Measurements from ENCODE around the gene OR10AD1. TPM values are rescaled to one million over a fixed set of nuclear protein-coding genes. Genes with fewer than 3 reads are reported as not detected.

OR10AD1 gene
- total RNA-seq, 4 donors from 2014 or later: not detected

- DNase-seq (ENCODE audit: low spot score) (no peak), ATAC-seq (ENCODE audit: low FRiP score) (no peak)
- TF ChIP-seq CTCF (IDR thresholded peaks at IDR 0.05): no peak
Measured at GRCh38 chr12:48199774-48200221, 3.3 kb downstream of the OR10AD1 start.

DNA sequence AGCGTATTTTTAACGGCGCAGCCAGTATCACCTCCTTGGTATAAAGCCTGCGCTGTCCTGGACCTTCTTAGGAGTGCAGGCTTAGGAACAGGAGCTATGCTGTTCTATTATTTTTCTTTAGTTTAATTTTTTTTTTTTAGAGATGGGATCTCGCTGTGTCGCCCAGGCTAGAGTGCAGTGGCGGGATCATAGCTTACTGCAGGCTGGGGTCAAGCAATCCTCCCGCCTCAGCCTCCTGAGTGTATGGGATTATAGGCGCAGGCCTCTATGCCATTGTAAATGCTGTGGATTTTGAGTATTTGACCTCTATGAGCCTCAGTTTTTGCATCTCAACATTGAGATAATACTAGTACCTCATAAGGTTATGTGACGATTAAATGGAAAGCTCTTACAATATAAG is 4.1 kb downstream of the OR10AD1 start:
- DNase-seq (ENCODE audit: low spot score): no peak
- TF ChIP-seq CTCF (IDR thresholded peaks at IDR 0.05): no peak
- ATAC-seq (ENCODE audit: low FRiP score): no peak

DNA sequence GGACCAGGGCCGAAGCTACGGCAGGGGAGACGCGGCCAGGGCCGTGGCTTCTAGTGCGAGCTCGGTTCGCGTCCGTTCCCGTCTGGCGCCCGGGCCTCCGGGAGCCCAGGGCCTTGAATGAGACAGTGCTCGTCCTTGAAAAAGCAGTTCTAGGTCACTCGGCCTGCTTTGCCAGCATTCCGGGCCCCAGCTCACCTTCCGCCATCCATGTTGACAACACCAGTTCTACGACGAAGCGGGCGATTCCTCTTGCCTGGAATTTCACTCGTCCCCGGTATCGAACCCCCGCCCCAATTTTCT is 4.5 kb downstream of the OR10AD1 start:
- no peak for TF ChIP-seq CTCF (IDR thresholded peaks at IDR 0.05)
- ATAC-seq (ENCODE audit: low FRiP score) (no peak), DNase-seq (ENCODE audit: low spot score) (no peak)

DNA sequence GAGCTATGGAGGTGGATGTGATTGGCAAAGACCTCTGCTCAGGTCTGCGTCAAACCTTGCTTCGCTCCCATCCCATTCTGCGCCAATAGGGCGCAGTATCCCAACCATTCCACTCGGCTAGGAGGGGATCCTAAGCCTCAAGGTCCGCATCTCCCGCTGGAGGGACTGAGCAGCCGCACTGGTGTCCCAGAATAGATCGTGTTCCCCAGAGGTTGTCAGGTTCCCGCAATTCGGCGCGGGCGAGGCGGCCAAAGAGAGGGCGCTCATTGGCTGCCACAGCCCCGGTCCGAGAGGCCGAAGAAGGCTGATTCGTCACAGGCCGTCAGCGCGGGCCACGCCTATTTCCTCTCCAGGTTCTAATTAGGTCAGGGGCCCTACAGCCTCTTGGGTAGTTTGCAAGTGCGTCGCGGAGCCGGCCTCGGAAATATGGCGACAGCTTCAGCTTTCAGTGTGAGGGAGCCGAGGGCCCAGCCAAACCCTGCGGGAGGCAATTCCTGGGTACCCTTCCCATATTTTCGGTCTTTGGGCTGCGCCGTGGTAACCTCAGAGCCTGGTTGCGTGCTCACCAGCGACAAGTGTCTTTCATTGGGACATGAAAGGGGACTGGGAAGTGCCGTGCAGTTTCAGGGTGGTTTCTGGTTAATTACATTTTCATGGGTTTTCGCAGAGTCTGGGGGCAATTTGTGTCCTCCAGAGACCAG is 5.0 kb downstream of the OR10AD1 start:
- no peak for TF ChIP-seq CTCF (IDR thresholded peaks at IDR 0.05)
- peak; percentile 96 for ATAC-seq (ENCODE audit: low FRiP score)
- peak; percentile 88 for DNase-seq (ENCODE audit: low spot score)

DNA sequence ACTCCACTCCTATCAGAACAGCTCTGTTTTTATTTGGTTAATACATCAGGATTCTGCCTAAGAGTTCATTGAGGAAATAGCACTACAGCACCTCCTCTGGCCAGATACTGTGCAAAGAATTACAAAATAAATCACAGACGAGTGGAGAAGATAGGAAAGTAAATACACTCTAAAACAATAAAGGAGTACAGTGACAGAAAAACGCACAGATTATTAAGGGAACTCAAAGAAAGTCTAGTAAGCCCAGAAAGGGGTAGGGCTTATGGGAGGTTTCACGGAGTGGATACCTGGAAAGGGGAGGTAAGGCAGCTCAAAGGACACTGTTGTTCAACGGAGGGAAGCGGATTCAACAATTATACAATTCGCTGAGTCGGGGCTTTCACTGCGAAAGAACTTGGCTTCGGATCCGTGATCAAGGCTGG is 5.5 kb downstream of the OR10AD1 start:
- no peak for DNase-seq (ENCODE audit: low spot score)
- TF ChIP-seq CTCF (IDR thresholded peaks at IDR 0.05): no peak
- no peak for ATAC-seq (ENCODE audit: low FRiP score)

DNA sequence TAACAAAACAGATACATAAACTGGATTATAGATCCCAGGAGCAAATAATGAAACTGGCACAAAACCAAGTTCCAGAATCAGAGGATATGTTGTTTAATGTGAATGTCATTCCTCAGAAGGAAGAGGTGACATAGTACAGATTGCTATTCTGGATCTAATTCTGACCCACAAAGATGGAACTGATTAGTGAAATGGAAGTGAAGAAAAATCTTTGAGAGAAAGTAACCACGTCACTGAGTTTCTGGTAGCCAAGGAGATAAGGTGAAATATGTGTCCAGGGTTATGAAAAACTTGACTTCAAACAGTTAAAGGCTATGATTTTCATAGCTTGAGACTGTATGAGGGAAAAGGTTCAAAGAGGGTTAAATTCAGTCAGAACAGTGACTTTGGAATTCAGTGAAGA is 8.3 kb downstream of the OR10AD1 start:
- no peak for TF ChIP-seq CTCF (IDR thresholded peaks at IDR 0.05)
- no peak for ATAC-seq (ENCODE audit: low FRiP score)
- DNase-seq (ENCODE audit: low spot score): no peak

GRCh38 chr12:48193623-48194022 is 9.5 kb downstream of the OR10AD1 start:
- TF ChIP-seq CTCF (IDR thresholded peaks at IDR 0.05): no peak
- no peak for ATAC-seq (ENCODE audit: low FRiP score)
- no peak for DNase-seq (ENCODE audit: low spot score)
